Mammary epithelial cell (primary cell): ENCODE data around the gene PDIA5.

Source experiments
- CTCF ChIP-seq, 2 donors: IDR thresholded peaks in 1 of 2; conservative IDR thresholded peaks in 1 of 2; 2 replicates each; pipeline ENCODE4 v1.5.1; 2011 to 2012; ENCODE audit warnings: inconsistent platforms in 2 of 2, low read length in 2 of 2, mild to moderate bottlenecking in 2 of 2, control low read depth in 1 of 2, low read depth in 1 of 2; ENCODE audit not compliant: insufficient read depth in 1 of 2; ENCODE audit errors: extremely low read depth in 1 of 2
- EZH2 ChIP-seq: IDR thresholded peaks from 2 replicates; pipeline ENCODE4 v1.6.1; 2012; ENCODE audit warnings: low read length, inconsistent platforms, borderline replicate concordance

DNA sequence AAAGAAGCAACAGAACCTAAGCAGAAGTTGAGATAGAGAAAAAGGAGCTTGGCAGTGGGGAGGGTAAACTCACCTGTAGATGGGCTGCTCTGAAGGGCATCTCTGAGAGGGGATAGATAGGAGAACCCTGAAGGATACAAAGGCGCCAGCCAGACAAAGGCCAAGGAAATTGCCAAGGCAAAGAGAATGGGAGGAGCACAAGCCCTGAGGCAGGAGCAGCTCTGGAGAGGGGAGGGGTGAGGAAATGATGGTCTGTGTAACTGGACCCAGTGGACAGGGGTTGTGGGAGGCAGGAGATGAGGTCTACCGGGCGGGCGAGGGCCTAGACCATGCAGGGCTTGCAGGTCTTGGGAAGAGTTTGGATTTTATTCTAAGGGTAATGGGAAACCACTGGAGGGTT lies 2.3 kb upstream of the PDIA5 start:
- TF ChIP-seq CTCF (conservative IDR thresholded peaks at IDR 0.05 in 1 of 2, IDR thresholded peaks at IDR 0.05 in 1 of 2; ENCODE audit: extremely low read depth in 1 of 2, insufficient read depth in 1 of 2, low read depth in 1 of 2, low read length in 2 of 2) (no peak), EZH2 (no peak)
